HCT116 (cell line): ENCODE results near the gene ATL2. TPM values are rescaled to one million over a fixed set of nuclear protein-coding genes. Genes with fewer than 3 reads are reported as not detected.
A peak's percentile ranks its signal among the peaks of the same experiment; 100 is the strongest.

Experiments
- ATAC-seq: fragments of 200-7000 bp; cut with Tn5 transposase; 2 replicates; pipeline ENCODE4 v1.9.1; 2020; ENCODE audit warnings: mild to moderate bottlenecking, moderate library complexity
- BruUV-seq: library from RNA; stranded (reverse); fragments of 400-500 nt; replicated peaks from 2 replicates; lab custom pipeline; 2021; lab: Mats Ljungman, UMichigan
- CTCF ChIA-PET: fragments of 300-600 bp; sonication (Branson Sonifier 250); formaldehyde crosslinking; loops from one replicate; lab custom pipeline; 2021; ENCODE audit warnings: antibody characterized with exemption; lab: Charles Lee
- POLR2A ChIA-PET: fragments of 300-600, 350-600 bp; sonication (Branson Sonifier 250); formaldehyde crosslinking; loops from one replicate; lab custom pipeline; 2021; ENCODE audit warnings: antibody characterized with exemption; lab: Charles Lee
- RAD21 ChIA-PET, 2 experiments: fragments of 300-600 bp; sonication (Branson Sonifier 250); formaldehyde crosslinking; loops; one replicate each; lab custom pipeline; 2023; ENCODE audit warnings: low total read pairs in 2 of 2; ENCODE audit not compliant: uncharacterized antibody in 2 of 2, unreplicated experiment in 2 of 2, low non-redundant PET in 1 of 2; lab: Charles Lee
- DNase-seq: peaks from one replicate; pipeline ENCODE4 v3.0.0-alpha.2; 2010; ENCODE audit warnings: low read depth, low spot score
- H2AFZ ChIP-seq: fragments of 200-600 bp; shearing (Covaris generic), sonication (generic); 2 replicates; pipeline ENCODE4 v1.6.1; 2017; ENCODE audit warnings: low read depth, mixed run types, mixed read lengths, antibody characterized with exemption, low read length; ENCODE audit not compliant: poor library complexity, severe bottlenecking
- H3K27ac ChIP-seq: 2 replicates; pipeline ENCODE4 v1.5.1; 2012; ENCODE audit warnings: low read depth, low read length
- H3K27me3 ChIP-seq: fragments of 200-600 bp; sonication (generic); 2 replicates; pipeline ENCODE4 v1.6.1; 2016; ENCODE audit warnings: mixed run types, low read length, mixed read lengths; ENCODE audit not compliant: insufficient read depth
- H3K36me3 ChIP-seq, 2 experiments: fragments of 200-500 bp in 1 of 2; fragments of 200-600 bp in 1 of 2; sonication (Bioruptor generic) in 1 of 2; sonication (generic) in 1 of 2; 2 replicates each; pipeline versions ENCODE4 v1.5.1 to v1.6.1; 2014 to 2016; ENCODE audit warnings: low read length in 2 of 2, inconsistent platforms in 1 of 2, mixed read lengths in 1 of 2, mixed run types in 1 of 2; ENCODE audit not compliant: insufficient read depth in 2 of 2, control insufficient read depth in 1 of 2
- H3K4me1 ChIP-seq, 2 experiments: fragments of 200-600 bp in 1 of 2; sonication (generic) in 1 of 2; 2 replicates each; pipeline versions ENCODE4 v1.5.1 to v1.6.1; 2012 to 2017; ENCODE audit warnings: low read length in 2 of 2, inconsistent platforms in 1 of 2, mild to moderate bottlenecking in 1 of 2, mixed read lengths in 1 of 2, mixed run types in 1 of 2, moderate library complexity in 1 of 2; ENCODE audit not compliant: insufficient read depth in 2 of 2, control insufficient read depth in 1 of 2
- H3K4me2 ChIP-seq: fragments of 200-600 bp; sonication (generic); 2 replicates; pipeline ENCODE4 v1.6.1; 2017; ENCODE audit warnings: mixed run types, low read length, mixed read lengths
- H3K4me3 ChIP-seq, 2 experiments: fragments of 200-600 bp in 1 of 2; sonication (generic) in 1 of 2; replicated peaks in 1 of 2; 2 replicates each; pipeline ENCODE4 v1.5.1; 2011 to 2016; ENCODE audit warnings: low read length in 2 of 2, control low read depth in 1 of 2, low read depth in 1 of 2, mild to moderate bottlenecking in 1 of 2, mixed read lengths in 1 of 2, mixed run types in 1 of 2
- H3K79me2 ChIP-seq: fragments of 200-600 bp; sonication (generic); 2 replicates; pipeline ENCODE4 v1.6.1; 2017; ENCODE audit warnings: mild to moderate bottlenecking, mixed run types, low read length, moderate library complexity, mixed read lengths; ENCODE audit not compliant: insufficient read depth
- H3K9ac ChIP-seq: fragments of 200-600 bp; sonication (generic); 2 replicates; pipeline ENCODE4 v1.6.1; 2016; ENCODE audit warnings: low read length, mixed read lengths
- H3K9me2 ChIP-seq: fragments of 200-600 bp; sonication (generic), shearing (Covaris generic); 2 replicates; pipeline ENCODE4 v1.6.1; 2017; ENCODE audit warnings: mixed run types, mild to moderate bottlenecking, moderate library complexity; ENCODE audit not compliant: insufficient read depth
- H3K9me3 ChIP-seq, 2 experiments: fragments of 200-500 bp in 1 of 2; fragments of 200-600 bp in 1 of 2; sonication (Bioruptor generic) in 1 of 2; sonication (generic) in 1 of 2; 2 replicates each; pipeline ENCODE4 v1.6.1; 2014 to 2017; ENCODE audit warnings: low read length in 2 of 2, mixed read lengths in 2 of 2, inconsistent platforms in 1 of 2, low read depth in 1 of 2, mild to moderate bottlenecking in 1 of 2, mixed run types in 1 of 2, moderate library complexity in 1 of 2; ENCODE audit not compliant: control insufficient read depth in 1 of 2, insufficient read depth in 1 of 2
- H4K20me1 ChIP-seq: fragments of 200-600 bp; sonication (generic), shearing (Covaris generic); 2 replicates; pipeline ENCODE4 v1.6.1; 2017; ENCODE audit warnings: mixed run types, mild to moderate bottlenecking, moderate library complexity; ENCODE audit not compliant: insufficient read depth
- CBX3 ChIP-seq: IDR thresholded peaks from 2 replicates; pipeline ENCODE4 v1.6.1; 2012; ENCODE audit warnings: low read depth
- CTCF ChIP-seq, 3 experiments: fragments of 200-600 bp in 1 of 3; sonication (generic) in 1 of 3; IDR thresholded peaks in 2 of 3; conservative IDR thresholded peaks in 1 of 3; 2 replicates each; pipeline ENCODE4 v1.5.1; 2012 to 2017; ENCODE audit warnings: low read depth in 2 of 3, low read length in 2 of 3, antibody characterized with exemption in 1 of 3, borderline replicate concordance in 1 of 3, control low read depth in 1 of 3, mild to moderate bottlenecking in 1 of 3, mixed read lengths in 1 of 3, mixed run types in 1 of 3, moderate library complexity in 1 of 3; ENCODE audit not compliant: insufficient read depth in 1 of 3
- EZH2 ChIP-seq: fragments of 200-600 bp; sonication (generic); IDR thresholded peaks from 2 replicates; pipeline ENCODE4 v1.6.1; 2017; ENCODE audit warnings: antibody characterized with exemption, mixed run types
- EZH2phosphoT487 ChIP-seq: fragments of 200-600 bp; IDR thresholded peaks from 2 replicates; pipeline ENCODE4 v1.6.1; 2018; ENCODE audit warnings: antibody characterized with exemption, borderline replicate concordance
- JUND ChIP-seq: IDR thresholded peaks from 2 replicates; pipeline ENCODE4 v1.6.1; 2012
- POLR2A ChIP-seq: IDR thresholded peaks from 2 replicates; pipeline ENCODE4 v1.7.0; 2011; ENCODE audit warnings: borderline replicate concordance; ENCODE audit not compliant: insufficient read depth, insufficient read length; ENCODE audit errors: extremely low read depth
- RAD21 ChIP-seq: IDR thresholded peaks from 2 replicates; pipeline ENCODE4 v1.6.1; 2012; ENCODE audit warnings: low read depth, mild to moderate bottlenecking
- SRF ChIP-seq: IDR thresholded peaks from 2 replicates; pipeline ENCODE4 v1.6.1; 2012; ENCODE audit warnings: low read depth
- YY1 ChIP-seq: IDR thresholded peaks from 2 replicates; pipeline ENCODE4 v1.6.1; 2011; ENCODE audit warnings: low read length, low read depth, moderate library complexity, mild to moderate bottlenecking; ENCODE audit not compliant: insufficient replicate concordance; ENCODE audit errors: extremely low read depth
- intact Hi-C: fragments of 100-400 bp; cut with micrococcal nuclease; formaldehyde crosslinking; loops from 2 replicates; pipeline ENCODE4 v1.10.0; 2022
- total RNA-seq: library from RNA; stranded (reverse); gene quantifications from one replicate; pipeline ENCODE4 v1.2.1, GENCODE V29; 2021; ENCODE audit not compliant: unreplicated experiment
- TF ChIP-seq, protein P1 (sequence below): IDR thresholded peaks from 2 replicates; pipeline ENCODE4 v1.6.1; 2012; ENCODE audit warnings: low read depth
- TF ChIP-seq, protein P2 (sequence below): IDR thresholded peaks from 2 replicates; pipeline ENCODE4 v1.6.1; 2012

Gene ATL2
- total RNA-seq, 1 experiment from 2014 or later: 80.7 TPM

DNA sequence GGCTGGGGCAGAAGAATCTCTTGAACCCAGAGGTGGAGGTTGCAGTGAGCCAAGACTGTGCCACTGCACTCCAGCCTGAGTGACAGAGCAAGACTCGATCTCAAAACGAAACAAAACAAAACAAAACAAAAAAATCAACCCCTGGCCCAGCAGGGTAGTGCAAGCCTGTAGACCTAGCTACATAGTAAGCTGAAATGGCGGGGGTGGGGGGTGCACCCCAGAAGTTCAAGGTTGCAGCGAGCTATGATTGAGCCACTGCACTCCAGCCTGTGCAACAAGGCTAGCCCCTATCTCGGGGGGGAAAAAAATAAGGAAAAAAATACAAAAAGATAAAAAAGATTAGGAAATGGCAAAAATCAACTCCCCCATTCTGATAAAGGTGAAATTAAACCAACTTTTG is 6.4 kb downstream of the ATL2 start:
- Histone ChIP-seq H2AFZ (no peak overlapping the region), H3K4me3 (no peak overlapping the region), H3K79me2 (peaks cover 99% of the 10 kb centered on the region), H3K9me3 (no peaks in the 10 kb centered on the region), H3K9ac (no peak overlapping the region), H3K4me1 (peaks cover 16 to 39% of the 10 kb centered on the region in 2 experiments), H4K20me1 (peaks cover 53% of the 10 kb centered on the region), H3K9me2 (no peaks in the 10 kb centered on the region), H3K27me3 (no peaks in the 10 kb centered on the region), H3K36me3 (no peaks in the 10 kb centered on the region), H3K4me2 (no peak overlapping the region), H3K27ac (no peak overlapping the region)
- 0 out of 2 replicates have a peak, but pooled peaks have one; percentile 20 for ATAC-seq
- no TSS peak for BruUV-seq
- intact Hi-C loops: no loop called here
- TF ChIP-seq POLR2A (no peak), EZH2 (no peak)
- ChIA-PET CTCF (no interaction called here), RAD21 (no interaction called here), POLR2A (no interaction called here)
- DNase-seq: no peak

GRCh38 chr2:38362232-38362631 is 14.8 kb downstream of the ATL2 start:
- Histone ChIP-seq H3K4me2 (no peak overlapping the region), H3K9ac (no peak overlapping the region), H4K20me1 (peaks cover 31% of the 10 kb centered on the region), H3K27me3 (no peaks in the 10 kb centered on the region), H3K79me2 (peaks cover 99% of the 10 kb centered on the region), H3K27ac (no peak overlapping the region), H3K9me2 (no peaks in the 10 kb centered on the region), H3K9me3 (no peaks in the 10 kb centered on the region), H3K4me1 (peaks cover 7 to 24% of the 10 kb centered on the region in 2 experiments; a peak in 3 of 4 replicates), H3K4me3 (no peak overlapping the region), H3K36me3 (no peaks in the 10 kb centered on the region), H2AFZ (no peak overlapping the region)
- CTCF ChIA-PET: no interaction called here
- intact Hi-C loops: no loop called here
- ATAC-seq (no peak), DNase-seq (no peak)
- RAD21 ChIA-PET: no interaction called here
- TF ChIP-seq CTCF (IDR thresholded peaks at IDR 0.05 in 2 of 3, conservative IDR thresholded peaks at IDR 0.05 in 1 of 3; ENCODE audit: borderline replicate concordance in 1 of 3, insufficient read depth in 1 of 3, low read depth in 2 of 3, low read length in 2 of 3) (no peak), SRF (no peak), EZH2phosphoT487 (no peak), RAD21 (no peak), YY1 (no peak), JUND (no peak), CBX3 (no peak), EZH2 (no peak)
- TF ChIP-seq, protein P1, sequence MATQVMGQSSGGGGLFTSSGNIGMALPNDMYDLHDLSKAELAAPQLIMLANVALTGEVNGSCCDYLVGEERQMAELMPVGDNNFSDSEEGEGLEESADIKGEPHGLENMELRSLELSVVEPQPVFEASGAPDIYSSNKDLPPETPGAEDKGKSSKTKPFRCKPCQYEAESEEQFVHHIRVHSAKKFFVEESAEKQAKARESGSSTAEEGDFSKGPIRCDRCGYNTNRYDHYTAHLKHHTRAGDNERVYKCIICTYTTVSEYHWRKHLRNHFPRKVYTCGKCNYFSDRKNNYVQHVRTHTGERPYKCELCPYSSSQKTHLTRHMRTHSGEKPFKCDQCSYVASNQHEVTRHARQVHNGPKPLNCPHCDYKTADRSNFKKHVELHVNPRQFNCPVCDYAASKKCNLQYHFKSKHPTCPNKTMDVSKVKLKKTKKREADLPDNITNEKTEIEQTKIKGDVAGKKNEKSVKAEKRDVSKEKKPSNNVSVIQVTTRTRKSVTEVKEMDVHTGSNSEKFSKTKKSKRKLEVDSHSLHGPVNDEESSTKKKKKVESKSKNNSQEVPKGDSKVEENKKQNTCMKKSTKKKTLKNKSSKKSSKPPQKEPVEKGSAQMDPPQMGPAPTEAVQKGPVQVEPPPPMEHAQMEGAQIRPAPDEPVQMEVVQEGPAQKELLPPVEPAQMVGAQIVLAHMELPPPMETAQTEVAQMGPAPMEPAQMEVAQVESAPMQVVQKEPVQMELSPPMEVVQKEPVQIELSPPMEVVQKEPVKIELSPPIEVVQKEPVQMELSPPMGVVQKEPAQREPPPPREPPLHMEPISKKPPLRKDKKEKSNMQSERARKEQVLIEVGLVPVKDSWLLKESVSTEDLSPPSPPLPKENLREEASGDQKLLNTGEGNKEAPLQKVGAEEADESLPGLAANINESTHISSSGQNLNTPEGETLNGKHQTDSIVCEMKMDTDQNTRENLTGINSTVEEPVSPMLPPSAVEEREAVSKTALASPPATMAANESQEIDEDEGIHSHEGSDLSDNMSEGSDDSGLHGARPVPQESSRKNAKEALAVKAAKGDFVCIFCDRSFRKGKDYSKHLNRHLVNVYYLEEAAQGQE: no peak
- TF ChIP-seq, protein P2, sequence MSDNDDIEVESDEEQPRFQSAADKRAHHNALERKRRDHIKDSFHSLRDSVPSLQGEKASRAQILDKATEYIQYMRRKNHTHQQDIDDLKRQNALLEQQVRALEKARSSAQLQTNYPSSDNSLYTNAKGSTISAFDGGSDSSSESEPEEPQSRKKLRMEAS: no peak
- POLR2A ChIA-PET: no interaction called here
- BruUV-seq: no TSS peak
